Mesenchymal stem cell (in vitro differentiated cells and primary cell): Measurements from ENCODE around the gene CDK5RAP3.

Experiments used
- DNase-seq: peaks from one replicate; pipeline ENCODE4 v3.0.0-alpha.2; 2013
- H2AFZ ChIP-seq: one replicate; pipeline ENCODE4 v1.6.1; 2013; ENCODE audit warnings: low read depth, mild to moderate bottlenecking, control low read depth, inconsistent platforms, low read length, moderate library complexity
- H2AK5ac ChIP-seq: 2 replicates; pipeline ENCODE4 v1.6.1; 2013; ENCODE audit warnings: low read length, moderate library complexity, mild to moderate bottlenecking, inconsistent platforms; ENCODE audit not compliant: severe bottlenecking
- H2BK120ac ChIP-seq: one replicate; pipeline ENCODE4 v1.6.1; 2013; ENCODE audit warnings: low read depth, mild to moderate bottlenecking, inconsistent platforms, low read length, moderate library complexity
- H2BK12ac ChIP-seq, 2 experiments: one replicate each; pipeline ENCODE4 v1.6.1; 2013; ENCODE audit warnings: inconsistent platforms in 2 of 2, low read length in 2 of 2, mild to moderate bottlenecking in 2 of 2, moderate library complexity in 2 of 2, control low read depth in 1 of 2
- H2BK15ac ChIP-seq: one replicate; pipeline ENCODE4 v1.6.1; 2013; ENCODE audit warnings: mild to moderate bottlenecking, low read depth, inconsistent platforms; ENCODE audit not compliant: poor library complexity, severe bottlenecking
- H2BK5ac ChIP-seq: 2 replicates; pipeline ENCODE4 v1.6.1; 2013; ENCODE audit warnings: low read depth, mild to moderate bottlenecking, low read length, control low read depth, inconsistent platforms; ENCODE audit not compliant: poor library complexity, severe bottlenecking
- H3K14ac ChIP-seq, 2 experiments: one replicate each; pipeline ENCODE4 v1.6.1; 2013; ENCODE audit warnings: inconsistent platforms in 2 of 2, low read length in 2 of 2, control low read depth in 1 of 2, mild to moderate bottlenecking in 1 of 2, moderate library complexity in 1 of 2
- H3K18ac ChIP-seq, 2 experiments: one replicate each; pipeline ENCODE4 v1.6.1; 2013; ENCODE audit warnings: inconsistent platforms in 2 of 2, low read length in 2 of 2, control low read depth in 1 of 2, low read depth in 1 of 2, mild to moderate bottlenecking in 1 of 2
- H3K23ac ChIP-seq, 2 experiments: one replicate each; pipeline ENCODE4 v1.6.1; 2013; ENCODE audit warnings: inconsistent platforms in 2 of 2, low read length in 2 of 2, mild to moderate bottlenecking in 2 of 2, moderate library complexity in 2 of 2, control low read depth in 1 of 2
- H3K27ac ChIP-seq: 2 replicates; pipeline ENCODE4 v1.5.1; 2013; ENCODE audit warnings: mild to moderate bottlenecking, moderate library complexity, low read length, control low read depth, inconsistent platforms; ENCODE audit not compliant: poor library complexity, severe bottlenecking
- H3K27me3 ChIP-seq, 2 experiments: 2 replicates each; pipeline versions ENCODE4 v1.6.1 to v1.7.0; 2013; ENCODE audit warnings: low read length in 2 of 2, mild to moderate bottlenecking in 2 of 2, moderate library complexity in 2 of 2, control low read depth in 1 of 2, inconsistent platforms in 1 of 2; ENCODE audit not compliant: control insufficient read depth in 1 of 2, insufficient read depth in 1 of 2
- H3K36me3 ChIP-seq, 2 experiments: 2 replicates each; pipeline versions ENCODE4 v1.6.1 to v1.7.0; 2013; ENCODE audit warnings: low read length in 2 of 2, control low read depth in 1 of 2, inconsistent platforms in 1 of 2, low read depth in 1 of 2, mild to moderate bottlenecking in 1 of 2; ENCODE audit not compliant: insufficient read depth in 2 of 2, control insufficient read depth in 1 of 2
- H3K4ac ChIP-seq, 2 experiments: one replicate each; pipeline ENCODE4 v1.6.1; 2013; ENCODE audit warnings: inconsistent platforms in 2 of 2, low read length in 2 of 2, mild to moderate bottlenecking in 2 of 2, moderate library complexity in 2 of 2, control low read depth in 1 of 2, low read depth in 1 of 2
- H3K4me1 ChIP-seq: 2 replicates; pipeline ENCODE4 v1.6.1; 2013; ENCODE audit warnings: low read depth, low read length, control low read depth; ENCODE audit not compliant: control insufficient read depth, insufficient read depth
- H3K4me2 ChIP-seq: 2 replicates; pipeline ENCODE4 v1.6.1; 2013; ENCODE audit warnings: low read length, mild to moderate bottlenecking, inconsistent platforms; ENCODE audit not compliant: poor library complexity, severe bottlenecking
- H3K4me3 ChIP-seq, 2 experiments: 2 replicates each; pipeline versions ENCODE4 v1.5.1 to v1.7.0; 2013; ENCODE audit warnings: low read length in 2 of 2, mild to moderate bottlenecking in 2 of 2, control low read depth in 1 of 2, low read depth in 1 of 2; ENCODE audit not compliant: insufficient read depth in 1 of 2
- H3K79me1 ChIP-seq: replicated peaks from 2 replicates; pipeline ENCODE4 v1.6.1; 2013; ENCODE audit warnings: mild to moderate bottlenecking, control low read depth, low read length, inconsistent platforms; ENCODE audit not compliant: poor library complexity, severe bottlenecking
- H3K9ac ChIP-seq: 2 replicates; pipeline ENCODE4 v1.7.0; 2013; ENCODE audit warnings: mild to moderate bottlenecking, low read length, moderate library complexity
- H3K9me3 ChIP-seq: 2 replicates; pipeline ENCODE4 v1.7.0; 2013; ENCODE audit warnings: mild to moderate bottlenecking, low read length; ENCODE audit not compliant: control insufficient read depth
- H4K8ac ChIP-seq: one replicate; pipeline ENCODE4 v1.6.1; 2013; ENCODE audit warnings: inconsistent platforms, mild to moderate bottlenecking, low read length, moderate library complexity
- H4K91ac ChIP-seq: one replicate; pipeline ENCODE4 v1.6.1; 2013; ENCODE audit warnings: mild to moderate bottlenecking, low read length, inconsistent platforms
- WGBS: methylation state at CpG from one replicate; pipeline ENCODE4 v1.1.7; 2013; ENCODE audit warnings: mixed read lengths; 5-methylcytosine and 5-hydroxymethylcytosine counted together

CDK5RAP3 gene

GRCh38 chr17:47953909-47954308 lies 17.0 kb upstream of the CDK5RAP3 start:
- no peak for DNase-seq
- no peak overlapping the region for H2AK5ac ChIP-seq
- H2BK12ac ChIP-seq: no peak overlapping the region
- H3K36me3 ChIP-seq: peaks cover 0 to 15% of the 10 kb centered on the region in 2 experiments
- H3K23ac ChIP-seq: no peak overlapping the region
- H2BK120ac ChIP-seq: no peak overlapping the region
- H3K14ac ChIP-seq: no peak overlapping the region
- H2BK15ac ChIP-seq: no peak overlapping the region
- no peaks in the 10 kb centered on the region for H3K27me3 ChIP-seq
- no peak overlapping the region for H3K27ac ChIP-seq
- no peak overlapping the region for H3K4me3 ChIP-seq
- H3K4me1 ChIP-seq: peaks cover 40% of the 10 kb centered on the region
- H4K8ac ChIP-seq: no peak overlapping the region
- no peak overlapping the region for H3K4me2 ChIP-seq
- no peaks in the 10 kb centered on the region for H3K9me3 ChIP-seq
- H2BK5ac ChIP-seq: no peak overlapping the region
- no peak overlapping the region for H3K18ac ChIP-seq
- no peak overlapping the region for H3K4ac ChIP-seq
- no peak overlapping the region for H3K9ac ChIP-seq
- no peak overlapping the region for H2AFZ ChIP-seq
- H4K91ac ChIP-seq: no peak overlapping the region
- no peaks in the 10 kb centered on the region for H3K79me1 ChIP-seq

- Histone ChIP-seq H3K9ac (no peak overlapping the region), H3K36me3 (peaks cover 0 to 13% of the 10 kb centered on the region in 2 experiments), H4K91ac (no peak overlapping the region), H2AK5ac (peak overlapping the region; percentile 4), H3K4me3 (no peak overlapping the region), H3K79me1 (no peaks in the 10 kb centered on the region), H3K23ac (no peak overlapping the region), H3K27ac (no peak overlapping the region), H3K18ac (no peak overlapping the region), H3K9me3 (no peaks in the 10 kb centered on the region), H4K8ac (no peak overlapping the region), H3K4me1 (peaks cover 32% of the 10 kb centered on the region), H3K14ac (no peak overlapping the region), H3K4ac (no peak overlapping the region), H2AFZ (no peak overlapping the region), H3K27me3 (peaks cover 0 to 12% of the 10 kb centered on the region in 2 experiments), H3K4me2 (no peak overlapping the region), H2BK12ac (no peak overlapping the region), H2BK5ac (no peak overlapping the region), H2BK120ac (no peak overlapping the region), H2BK15ac (no peak overlapping the region)
- 81% methylated on average over 7 of the region's 7 CpGs for WGBS
- no peak for DNase-seq
Measured at GRCh38 chr17:47955497-47956461, 15.1 kb upstream of the CDK5RAP3 start.

- no peak overlapping the region for H4K8ac ChIP-seq
- no peak overlapping the region for H3K9ac ChIP-seq
- H3K27ac ChIP-seq: peak overlapping the region; percentile 47
- peaks cover 32% of the 10 kb centered on the region for H3K4me1 ChIP-seq
- H3K14ac ChIP-seq: no peak overlapping the region
- no peak overlapping the region for H2BK120ac ChIP-seq
- no peak overlapping the region for H3K4ac ChIP-seq
- H2BK5ac ChIP-seq: no peak overlapping the region
- H3K9me3 ChIP-seq: no peaks in the 10 kb centered on the region
- H3K18ac ChIP-seq: no peak overlapping the region
- H3K4me3 ChIP-seq: no peak overlapping the region
- H3K23ac ChIP-seq: no peak overlapping the region
- H4K91ac ChIP-seq: no peak overlapping the region
- no peaks in the 10 kb centered on the region for H3K79me1 ChIP-seq
- no peak overlapping the region for H2AK5ac ChIP-seq
- no peak overlapping the region for H2BK15ac ChIP-seq
- WGBS: 64% methylated on average over 4 of the region's 4 CpGs
- no peak overlapping the region for H2BK12ac ChIP-seq
- H3K4me2 ChIP-seq: peak overlapping the region; percentile 58
- H3K27me3 ChIP-seq: peaks cover 7 to 17% of the 10 kb centered on the region in 2 experiments
- no peak overlapping the region for H2AFZ ChIP-seq
- peaks cover 0 to 6% of the 10 kb centered on the region in 2 experiments for H3K36me3 ChIP-seq
- DNase-seq: no peak
Measured at GRCh38 chr17:47956791-47957590, 13.9 kb upstream of the CDK5RAP3 start.
